Mucosa of stomach (tissue), 1 donor: ENCODE data around the gene USP35.

Experiments used
- H3K27me3 ChIP-seq: one replicate; pipeline ENCODE4 v1.7.0; 2013; ENCODE audit warnings: mild to moderate bottlenecking, low read length; ENCODE audit not compliant: control insufficient read depth, insufficient read depth
- H3K36me3 ChIP-seq: one replicate; pipeline ENCODE4 v1.7.0; 2013; ENCODE audit warnings: low read length; ENCODE audit not compliant: control insufficient read depth, insufficient read depth
- H3K4me1 ChIP-seq: one replicate; pipeline ENCODE4 v1.7.0; 2013; ENCODE audit warnings: mild to moderate bottlenecking, low read length; ENCODE audit not compliant: control insufficient read depth, insufficient read depth
- H3K4me3 ChIP-seq: one replicate; pipeline ENCODE4 v1.7.0; 2013; ENCODE audit warnings: low read length
- H3K9ac ChIP-seq: one replicate; pipeline ENCODE4 v1.7.0; 2013; ENCODE audit warnings: mild to moderate bottlenecking, low read length, moderate library complexity
- H3K9me3 ChIP-seq: one replicate; pipeline ENCODE4 v1.7.0; 2013; ENCODE audit warnings: mild to moderate bottlenecking, low read length, moderate library complexity; ENCODE audit not compliant: control insufficient read depth
- donor health status: Pancreatic carcinoma.

Gene USP35

DNA sequence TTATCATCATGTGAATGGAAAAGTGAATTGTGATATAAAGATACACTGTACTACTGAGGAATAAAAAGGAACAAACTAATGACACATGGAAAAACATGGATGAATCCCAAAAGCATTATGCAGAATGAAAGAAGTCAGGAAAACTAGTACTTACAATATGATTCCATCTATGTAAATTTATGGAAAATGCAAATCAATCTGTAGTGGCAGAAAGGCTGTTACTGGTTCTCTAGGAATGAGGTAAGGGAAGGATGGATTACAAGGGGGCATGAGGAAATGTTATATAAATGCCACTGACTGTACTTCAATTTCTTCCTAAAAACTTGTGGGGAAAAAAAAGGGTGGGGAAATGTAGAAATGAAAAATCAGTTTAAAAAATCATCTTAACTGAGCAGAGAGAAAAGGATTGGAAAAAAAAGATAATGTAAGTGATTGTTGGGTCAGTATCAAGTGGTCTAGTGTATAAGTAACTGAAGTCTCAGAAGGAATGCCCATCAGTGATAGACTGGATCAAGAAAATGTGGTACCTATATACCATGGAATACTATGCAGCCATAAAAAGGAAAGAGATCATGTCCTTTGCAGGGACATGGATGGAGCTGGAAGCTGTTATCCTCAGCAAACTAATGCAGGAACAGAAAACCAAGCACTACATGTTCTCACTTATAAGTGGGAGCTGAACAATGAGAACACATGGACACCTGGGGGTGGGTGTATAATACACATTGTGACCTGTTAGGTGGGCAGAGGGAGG lies 48.8 kb downstream of the USP35 start:
- Histone ChIP-seq H3K4me1 (no peaks in the 10 kb centered on the region), H3K36me3 (no peaks in the 10 kb centered on the region), H3K9me3 (no peaks in the 10 kb centered on the region), H3K9ac (no peak overlapping the region), H3K4me3 (no peak overlapping the region), H3K27me3 (no peaks in the 10 kb centered on the region)

- Histone ChIP-seq H3K27me3 (no peaks in the 10 kb centered on the region), H3K4me1 (no peaks in the 10 kb centered on the region), H3K9ac (no peak overlapping the region), H3K9me3 (no peaks in the 10 kb centered on the region), H3K36me3 (no peaks in the 10 kb centered on the region), H3K4me3 (no peak overlapping the region)
Measured at GRCh38 chr11:78239781-78240180, 51.1 kb downstream of the USP35 start.

DNA sequence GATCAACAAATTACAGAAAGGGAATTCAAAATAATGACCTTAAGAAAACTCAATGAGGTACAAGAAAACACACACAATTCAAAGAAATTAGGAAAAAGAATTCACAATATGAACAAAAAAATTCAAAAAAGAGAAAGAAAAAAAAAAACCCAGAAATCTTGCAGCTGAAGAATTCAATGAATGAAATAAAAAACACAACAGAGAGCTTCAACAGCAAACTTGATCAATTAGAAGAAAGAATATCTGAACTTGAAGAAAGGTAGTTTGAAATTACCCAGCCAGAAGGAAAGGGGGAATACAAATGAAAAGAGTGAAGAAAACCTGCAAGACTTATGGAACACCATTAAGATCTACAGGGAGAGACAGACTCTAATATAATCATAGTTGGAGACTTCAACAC lies 52.8 kb downstream of the USP35 start:
- Histone ChIP-seq H3K36me3 (no peaks in the 10 kb centered on the region), H3K4me1 (no peaks in the 10 kb centered on the region), H3K9me3 (no peaks in the 10 kb centered on the region), H3K27me3 (no peaks in the 10 kb centered on the region), H3K4me3 (no peak overlapping the region), H3K9ac (no peak overlapping the region)

DNA sequence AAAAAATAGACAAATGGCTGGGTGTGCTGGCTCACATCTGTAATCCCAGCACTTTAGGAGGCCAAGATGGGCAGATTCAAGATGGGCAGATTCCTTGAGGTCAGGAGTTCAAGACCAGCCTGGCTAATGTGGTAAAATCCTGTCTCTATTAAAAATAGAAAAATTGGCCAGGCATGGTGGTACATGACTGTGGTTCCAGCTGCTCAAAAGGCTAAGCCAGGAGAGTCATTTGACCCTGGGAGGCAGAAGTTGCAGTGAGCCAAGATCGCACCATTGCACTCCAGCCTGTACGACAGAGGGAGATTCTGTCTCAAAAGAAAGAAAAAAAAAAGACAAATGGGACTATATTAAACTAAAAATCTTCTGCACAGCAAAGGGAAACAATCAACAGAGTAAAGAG lies 55.4 kb downstream of the USP35 start:
- Histone ChIP-seq H3K4me3 (no peak overlapping the region), H3K4me1 (no peaks in the 10 kb centered on the region), H3K9me3 (no peaks in the 10 kb centered on the region), H3K9ac (no peak overlapping the region), H3K36me3 (no peaks in the 10 kb centered on the region), H3K27me3 (no peaks in the 10 kb centered on the region)

GRCh38 chr11:78244546-78245255 lies 56.0 kb downstream of the USP35 start:
- Histone ChIP-seq H3K27me3 (no peaks in the 10 kb centered on the region), H3K4me3 (no peak overlapping the region), H3K9me3 (no peaks in the 10 kb centered on the region), H3K4me1 (no peaks in the 10 kb centered on the region), H3K36me3 (no peaks in the 10 kb centered on the region), H3K9ac (no peak overlapping the region)

- H3K9ac ChIP-seq = no peak overlapping the region
- H3K36me3 ChIP-seq = no peaks in the 10 kb centered on the region
- H3K27me3 ChIP-seq = no peaks in the 10 kb centered on the region
- H3K4me1 ChIP-seq = peaks cover 8% of the 10 kb centered on the region
- H3K9me3 ChIP-seq = no peaks in the 10 kb centered on the region
- no peak overlapping the region for H3K4me3 ChIP-seq
Measured at GRCh38 chr11:78248191-78248590, 59.5 kb downstream of the USP35 start.

- no peak overlapping the region for H3K9ac ChIP-seq
- H3K27me3 ChIP-seq = no peaks in the 10 kb centered on the region
- H3K9me3 ChIP-seq = no peaks in the 10 kb centered on the region
- peaks cover 8% of the 10 kb centered on the region for H3K4me1 ChIP-seq
- no peak overlapping the region for H3K4me3 ChIP-seq
- no peaks in the 10 kb centered on the region for H3K36me3 ChIP-seq
Measured at GRCh38 chr11:78248903-78249302, 60.2 kb downstream of the USP35 start.

- Histone ChIP-seq H3K27me3 (no peaks in the 10 kb centered on the region), H3K9me3 (no peaks in the 10 kb centered on the region), H3K9ac (no peak overlapping the region), H3K36me3 (no peaks in the 10 kb centered on the region), H3K4me1 (peaks cover 8% of the 10 kb centered on the region), H3K4me3 (no peak overlapping the region)
Measured at GRCh38 chr11:78250099-78250498, 61.4 kb downstream of the USP35 start.

DNA sequence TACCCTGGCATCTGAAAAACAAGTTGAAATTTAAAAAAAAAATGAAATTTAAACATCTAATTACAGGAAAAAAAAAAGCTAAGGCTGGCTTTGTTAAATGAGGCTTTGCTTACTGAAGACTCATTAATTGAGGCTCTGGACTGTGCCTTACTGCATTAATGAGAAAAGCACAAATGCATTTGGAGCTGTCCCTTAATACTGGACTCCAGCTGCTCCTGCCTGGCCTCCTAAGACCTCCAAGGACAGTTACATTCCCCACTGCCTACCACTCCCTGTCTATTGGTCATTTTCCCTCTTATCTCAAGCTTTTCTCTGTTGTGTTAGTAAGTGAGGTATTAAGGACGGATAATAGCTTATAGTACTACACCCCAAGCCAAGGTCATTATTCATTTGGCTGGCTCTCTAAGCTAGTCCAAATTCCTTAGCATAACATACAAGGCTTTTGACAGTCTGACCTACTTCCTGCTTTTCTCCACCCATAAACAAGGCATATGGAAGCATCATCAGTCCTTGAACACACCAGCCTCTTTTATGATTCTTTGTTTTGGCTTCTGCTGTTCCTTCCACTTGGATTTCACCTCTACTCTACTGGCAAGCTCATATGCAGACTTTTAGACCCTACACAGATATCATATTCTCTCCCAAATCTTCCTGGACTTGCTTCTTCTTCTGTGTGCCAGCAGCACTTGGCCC lies 62.5 kb downstream of the USP35 start:
- H3K9me3 ChIP-seq = no peaks in the 10 kb centered on the region
- no peaks in the 10 kb centered on the region for H3K36me3 ChIP-seq
- H3K9ac ChIP-seq = no peak overlapping the region
- H3K4me3 ChIP-seq = no peak overlapping the region
- H3K4me1 ChIP-seq = peaks cover 10% of the 10 kb centered on the region
- no peaks in the 10 kb centered on the region for H3K27me3 ChIP-seq

GRCh38 chr11:78253797-78254196 lies 65.1 kb downstream of the USP35 start:
- Histone ChIP-seq H3K4me1 (peaks cover 28% of the 10 kb centered on the region), H3K36me3 (no peaks in the 10 kb centered on the region), H3K9me3 (no peaks in the 10 kb centered on the region), H3K4me3 (no peak overlapping the region), H3K9ac (no peak overlapping the region), H3K27me3 (no peaks in the 10 kb centered on the region)

- no peaks in the 10 kb centered on the region for H3K36me3 ChIP-seq
- H3K9ac ChIP-seq = no peak overlapping the region
- peaks cover 28% of the 10 kb centered on the region for H3K4me1 ChIP-seq
- H3K4me3 ChIP-seq = no peak overlapping the region
- H3K27me3 ChIP-seq = no peaks in the 10 kb centered on the region
- no peaks in the 10 kb centered on the region for H3K9me3 ChIP-seq
Measured at GRCh38 chr11:78254268-78254667, 65.5 kb downstream of the USP35 start.

DNA sequence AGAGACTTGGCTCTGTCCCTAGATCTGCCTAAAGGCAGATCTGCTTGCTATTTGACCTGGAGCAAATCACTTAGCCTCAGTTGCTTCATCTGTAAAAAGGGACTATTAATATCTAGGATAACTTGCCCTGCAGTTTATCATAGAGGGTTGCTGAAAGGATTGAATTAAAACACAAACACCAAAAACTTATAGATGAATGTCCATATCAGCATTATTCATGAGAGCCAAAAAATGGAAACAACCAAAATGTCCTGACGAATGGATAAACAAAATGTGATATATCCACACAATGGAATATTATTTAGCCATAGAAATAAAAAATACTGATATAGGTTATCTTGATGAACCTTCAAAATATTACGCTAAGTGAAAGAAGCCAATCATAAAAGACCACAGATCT lies 67.2 kb downstream of the USP35 start:
- Histone ChIP-seq H3K27me3 (no peaks in the 10 kb centered on the region), H3K4me1 (peaks cover 28% of the 10 kb centered on the region), H3K4me3 (no peak overlapping the region), H3K9me3 (no peaks in the 10 kb centered on the region), H3K36me3 (no peaks in the 10 kb centered on the region), H3K9ac (no peak overlapping the region)
